RWPE2 (cell line): ENCODE results near the gene OR10H3.

ENCODE experiments used
- ATAC-seq: fragments of 200-7000 bp; cut with Tn5 transposase; 3 replicates; pipeline ENCODE4 v1.9.1; 2021; ENCODE audit warnings: low read depth
- DNase-seq: peaks from one replicate; pipeline ENCODE4 v3.0.0-alpha.2; 2020; ENCODE audit warnings: low spot score
- H3K27ac ChIP-seq: fragments of 450-650 bp; 2 replicates; pipeline ENCODE4 v1.5.1; 2017; ENCODE audit warnings: mild to moderate bottlenecking; ENCODE audit not compliant: poor library complexity, severe bottlenecking
- H3K27me3 ChIP-seq: fragments of 250-450 bp; sonication (Bioruptor Pico); 2 replicates; pipeline ENCODE4 v1.5.1; 2021; ENCODE audit warnings: mild to moderate bottlenecking, moderate library complexity; ENCODE audit not compliant: insufficient read depth, poor library complexity, severe bottlenecking
- H3K36me3 ChIP-seq: fragments of 250-450 bp; sonication (Bioruptor Pico); 2 replicates; pipeline ENCODE4 v1.5.1; 2020; ENCODE audit warnings: low read depth, mild to moderate bottlenecking, moderate library complexity
- H3K4me1 ChIP-seq: fragments of 250-450 bp; sonication (Bioruptor Pico); 2 replicates; pipeline ENCODE4 v1.5.1; 2021; ENCODE audit warnings: mild to moderate bottlenecking, moderate library complexity; ENCODE audit not compliant: insufficient read depth, poor library complexity, severe bottlenecking
- H3K4me3 ChIP-seq: fragments of 250-450 bp; sonication (Bioruptor Pico); 2 replicates; pipeline ENCODE4 v1.5.1; 2021; ENCODE audit warnings: mild to moderate bottlenecking, moderate library complexity; ENCODE audit not compliant: severe bottlenecking
- H3K9me3 ChIP-seq: fragments of 250-450 bp; sonication (Bioruptor Pico); 2 replicates; pipeline ENCODE4 v1.5.1; 2021; ENCODE audit warnings: mild to moderate bottlenecking, moderate library complexity; ENCODE audit not compliant: severe bottlenecking
- CTCF ChIP-seq: fragments of 450-650 bp; IDR thresholded peaks from one replicate; pipeline ENCODE4 v1.5.1; 2017; ENCODE audit warnings: mild to moderate bottlenecking, moderate library complexity; ENCODE audit not compliant: poor library complexity, severe bottlenecking

Gene OR10H3

GRCh38 chr19:15730538-15730937, 7.2 kb upstream of the OR10H3 start:
- Histone ChIP-seq H3K4me3 (no peak overlapping the region), H3K9me3 (no peaks in the 10 kb centered on the region), H3K27ac (no peak overlapping the region), H3K36me3 (no peaks in the 10 kb centered on the region), H3K4me1 (no peaks in the 10 kb centered on the region), H3K27me3 (peaks cover 6% of the 10 kb centered on the region)
- ATAC-seq (no peak), DNase-seq (no peak)
- TF ChIP-seq CTCF, result no peak

- ATAC-seq, result no peak
- no peak overlapping the region for H3K27ac ChIP-seq
- H3K9me3 ChIP-seq, result no peaks in the 10 kb centered on the region
- H3K4me3 ChIP-seq, result no peak overlapping the region
- H3K27me3 ChIP-seq, result peaks cover 5% of the 10 kb centered on the region
- TF ChIP-seq CTCF, result no peak
- no peak for DNase-seq
- no peaks in the 10 kb centered on the region for H3K4me1 ChIP-seq
- no peaks in the 10 kb centered on the region for H3K36me3 ChIP-seq
Measured at GRCh38 chr19:15732388-15732787, 5.4 kb upstream of the OR10H3 start.

- no peaks in the 10 kb centered on the region for H3K36me3 ChIP-seq
- no peak for TF ChIP-seq CTCF
Measured at GRCh38 chr19:15733895-15734294, 3.9 kb upstream of the OR10H3 start.

GRCh38 chr19:15740785-15741184, 3.0 kb downstream of the OR10H3 start:
- no peak overlapping the region for H3K4me3 ChIP-seq
- DNase-seq (no peak), ATAC-seq (no peak)
- H3K27me3 ChIP-seq, result no peaks in the 10 kb centered on the region
- no peaks in the 10 kb centered on the region for H3K4me1 ChIP-seq
- no peak for TF ChIP-seq CTCF
- H3K36me3 ChIP-seq, result no peaks in the 10 kb centered on the region
- H3K9me3 ChIP-seq, result no peaks in the 10 kb centered on the region
- H3K27ac ChIP-seq, result no peak overlapping the region

More at GRCh38 chr19:15733895-15734294, 3.9 kb upstream of the OR10H3 start:
- no peak for DNase-seq
- no peak for ATAC-seq
- no peak overlapping the region for H3K27ac ChIP-seq
- no peak overlapping the region for H3K4me3 ChIP-seq
- no peaks in the 10 kb centered on the region for H3K4me1 ChIP-seq
- H3K27me3 ChIP-seq, result peaks cover 5% of the 10 kb centered on the region
- H3K9me3 ChIP-seq, result no peaks in the 10 kb centered on the region

GRCh38 chr19:15748239-15748638, 10.5 kb downstream of the OR10H3 start:
- Histone ChIP-seq H3K36me3 (no peaks in the 10 kb centered on the region), H3K4me1 (no peaks in the 10 kb centered on the region), H3K27me3 (peaks cover 37% of the 10 kb centered on the region), H3K27ac (no peak overlapping the region), H3K9me3 (no peaks in the 10 kb centered on the region), H3K4me3 (no peak overlapping the region)
- no peak for DNase-seq
- no peak for TF ChIP-seq CTCF
- no peak for ATAC-seq
